Measurements from ENCODE around the gene HCRTR1.
A peak's percentile ranks its signal among the peaks of the same experiment; 100 is the strongest.

Gene HCRTR1

DNA sequence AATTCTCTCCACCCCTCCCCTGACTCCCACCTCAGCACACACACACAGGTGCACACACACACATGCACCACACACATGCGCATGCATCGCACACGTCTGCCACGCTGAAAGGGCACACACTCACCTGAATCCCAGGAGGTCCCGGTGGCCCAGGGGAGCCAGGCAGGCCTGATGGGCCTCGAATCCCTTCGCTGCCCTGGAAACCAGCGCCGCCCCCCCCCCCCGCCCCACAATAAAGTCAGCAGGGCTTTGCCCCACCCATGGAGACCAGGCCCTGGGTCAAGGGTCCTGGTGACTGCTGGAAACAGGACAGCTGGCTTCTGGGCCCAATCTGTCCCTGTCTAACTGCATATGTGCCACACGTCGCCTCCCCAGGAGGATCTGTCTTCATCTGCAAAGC, 45.0 kb downstream of the HCRTR1 start:
- no peak for DNase-seq (ENCODE audit: low read depth in 2 of 2)
- TF ChIP-seq, protein P1, sequence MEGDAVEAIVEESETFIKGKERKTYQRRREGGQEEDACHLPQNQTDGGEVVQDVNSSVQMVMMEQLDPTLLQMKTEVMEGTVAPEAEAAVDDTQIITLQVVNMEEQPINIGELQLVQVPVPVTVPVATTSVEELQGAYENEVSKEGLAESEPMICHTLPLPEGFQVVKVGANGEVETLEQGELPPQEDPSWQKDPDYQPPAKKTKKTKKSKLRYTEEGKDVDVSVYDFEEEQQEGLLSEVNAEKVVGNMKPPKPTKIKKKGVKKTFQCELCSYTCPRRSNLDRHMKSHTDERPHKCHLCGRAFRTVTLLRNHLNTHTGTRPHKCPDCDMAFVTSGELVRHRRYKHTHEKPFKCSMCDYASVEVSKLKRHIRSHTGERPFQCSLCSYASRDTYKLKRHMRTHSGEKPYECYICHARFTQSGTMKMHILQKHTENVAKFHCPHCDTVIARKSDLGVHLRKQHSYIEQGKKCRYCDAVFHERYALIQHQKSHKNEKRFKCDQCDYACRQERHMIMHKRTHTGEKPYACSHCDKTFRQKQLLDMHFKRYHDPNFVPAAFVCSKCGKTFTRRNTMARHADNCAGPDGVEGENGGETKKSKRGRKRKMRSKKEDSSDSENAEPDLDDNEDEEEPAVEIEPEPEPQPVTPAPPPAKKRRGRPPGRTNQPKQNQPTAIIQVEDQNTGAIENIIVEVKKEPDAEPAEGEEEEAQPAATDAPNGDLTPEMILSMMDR (IDR thresholded peaks at IDR 0.05; ENCODE audit: low read depth, low read length): no peak

DNA sequence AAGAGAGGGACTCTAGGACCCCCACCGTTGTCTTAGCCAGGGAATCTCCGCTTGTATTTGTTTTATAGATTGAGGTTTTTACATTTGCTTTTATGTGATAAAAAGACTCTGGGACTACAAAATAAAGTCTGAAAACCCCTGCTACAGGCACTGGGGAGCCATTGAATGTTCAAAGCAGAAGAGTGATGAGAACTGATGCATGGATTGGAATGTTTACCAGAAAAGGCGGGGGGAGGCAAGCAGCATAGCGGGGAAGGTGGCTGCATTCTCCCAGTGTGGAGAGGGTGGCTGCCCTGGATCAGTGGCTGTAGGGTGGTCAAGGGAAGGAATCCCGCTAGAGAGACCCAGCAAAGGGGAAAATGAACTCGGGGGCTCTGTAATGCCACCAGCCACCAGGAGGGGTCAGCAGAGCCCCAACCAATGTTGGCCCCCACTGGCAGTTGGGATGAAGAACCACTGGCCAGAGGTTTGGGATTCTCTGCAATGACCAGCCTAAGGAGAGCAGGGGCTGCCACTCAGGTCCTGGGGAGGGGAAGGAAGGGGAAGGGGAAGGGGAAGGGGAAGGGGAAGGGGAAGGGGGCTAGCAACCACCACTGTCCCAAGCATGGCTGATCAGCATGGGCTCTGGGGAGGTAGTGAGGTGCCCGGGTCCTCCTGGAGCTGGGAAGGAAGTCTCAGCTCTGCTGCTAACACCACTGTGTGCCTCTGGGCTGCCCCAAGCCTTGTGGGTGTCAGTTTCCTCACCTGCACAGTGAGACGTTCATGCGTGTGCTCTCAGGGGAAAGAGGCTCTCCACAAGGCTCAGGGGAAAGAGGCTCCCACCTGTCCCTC, 46.3 kb downstream of the HCRTR1 start:
- no peak overlapping the region for H3K4me3 ChIP-seq (replicated peaks in 1 of 2; ENCODE audit: low read depth in 2 of 2, low read length in 2 of 2)
- TF ChIP-seq, protein P1 (IDR thresholded peaks at IDR 0.05; ENCODE audit: low read depth, low read length): peak; percentile 93
- peak; percentile 52 to 58 for DNase-seq (ENCODE audit: low read depth in 2 of 2)

More for the DNA sequence above, 45.0 kb downstream of the HCRTR1 start:
- H3K4me3 ChIP-seq (replicated peaks in 1 of 2; ENCODE audit: low read depth in 2 of 2, low read length in 2 of 2): no peak overlapping the region

DNA sequence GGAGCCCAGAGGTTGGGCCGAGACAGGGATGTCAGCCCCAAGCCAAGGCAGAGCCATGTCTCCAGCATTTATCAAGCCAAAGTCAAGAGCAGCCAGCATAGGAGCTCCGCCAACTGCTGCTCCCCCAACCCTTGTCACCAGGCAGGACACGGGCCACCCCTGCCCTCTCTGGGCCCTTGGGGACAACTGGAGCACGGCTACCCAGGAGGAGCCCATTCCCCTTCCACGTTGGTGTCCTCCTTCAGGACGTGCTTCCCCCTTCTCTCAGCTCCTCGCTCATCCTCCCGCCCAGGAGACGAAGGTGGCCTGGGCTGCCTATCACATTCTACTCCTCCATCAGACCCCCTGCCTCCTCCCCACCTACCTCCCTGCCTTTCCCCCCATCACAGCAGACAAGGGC, 47.0 kb downstream of the HCRTR1 start:
- TF ChIP-seq, protein P1 (IDR thresholded peaks at IDR 0.05; ENCODE audit: low read depth, low read length): no peak
- H3K4me3 ChIP-seq (replicated peaks in 1 of 2; ENCODE audit: low read depth in 2 of 2, low read length in 2 of 2): no peak overlapping the region
- DNase-seq (ENCODE audit: low read depth in 2 of 2): no peak

DNA sequence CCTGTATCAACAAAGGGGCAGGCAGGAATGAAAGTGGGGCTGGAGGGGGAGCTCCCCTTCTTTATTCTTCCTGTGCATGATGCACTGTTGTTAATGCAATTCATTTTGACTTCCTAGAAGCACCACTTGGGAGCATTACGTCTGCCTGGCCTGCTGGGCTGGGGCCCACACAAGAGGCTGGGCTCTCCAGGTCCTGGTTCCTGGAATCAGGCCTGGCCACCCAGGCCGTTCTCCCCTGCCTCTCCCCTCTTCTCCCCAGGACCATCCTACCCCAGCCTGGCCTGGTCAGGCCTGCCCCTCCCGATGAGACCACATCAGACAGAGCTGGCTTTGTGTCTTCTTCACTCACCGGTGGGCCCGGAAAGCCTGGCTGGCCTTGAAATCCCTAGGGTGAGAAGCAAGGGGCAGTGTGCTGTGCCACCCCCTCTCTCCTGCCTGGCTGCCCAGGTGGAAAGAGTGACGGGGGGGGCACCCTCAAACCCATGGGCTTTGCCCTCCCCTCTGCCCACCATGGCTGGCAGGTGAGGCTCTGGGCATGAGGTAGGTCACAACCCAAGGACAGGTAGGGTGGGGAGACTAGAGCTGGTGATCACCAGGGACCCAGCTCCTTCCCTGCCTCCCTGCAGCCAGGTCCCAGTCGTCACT, 47.9 kb downstream of the HCRTR1 start:
- TF ChIP-seq, protein P1 (IDR thresholded peaks at IDR 0.05; ENCODE audit: low read depth, low read length): no peak
- DNase-seq (ENCODE audit: low read depth in 2 of 2): no peak
- no peak overlapping the region for H3K4me3 ChIP-seq (replicated peaks in 1 of 2; ENCODE audit: low read depth in 2 of 2, low read length in 2 of 2)

DNA sequence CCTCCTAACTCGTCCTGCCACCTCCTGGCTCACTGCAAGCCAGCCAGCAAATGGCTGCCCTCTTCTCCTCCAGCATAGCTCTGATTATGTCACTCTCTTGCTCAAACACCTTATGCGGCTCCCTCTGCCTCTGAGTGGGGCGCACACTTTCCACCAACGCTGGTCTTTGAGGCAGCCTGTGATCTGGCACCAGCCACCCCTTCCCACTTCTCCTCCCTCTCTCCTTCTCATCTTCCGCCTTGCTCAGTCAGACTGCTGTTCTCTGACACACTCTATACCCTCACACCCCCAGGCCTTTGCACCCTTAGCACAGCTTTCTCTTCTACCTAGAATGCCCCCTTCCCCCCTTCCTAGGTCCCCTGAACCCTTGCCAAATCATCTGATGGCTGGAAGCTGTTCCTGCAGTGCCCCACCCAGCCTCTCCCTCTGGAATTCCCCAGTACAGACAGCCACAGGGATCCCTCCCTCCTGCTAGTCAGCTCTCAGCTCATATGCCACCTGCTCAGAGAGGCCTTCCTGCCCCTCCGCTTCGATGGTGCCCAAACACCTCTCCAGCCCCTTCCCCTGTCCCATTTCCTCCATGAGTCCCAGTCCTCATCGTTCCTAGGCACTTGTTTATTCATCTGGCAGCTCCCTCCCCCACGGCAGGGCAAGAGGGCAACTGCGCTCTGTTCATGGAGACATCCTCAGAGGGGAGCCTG, 48.9 kb downstream of the HCRTR1 start:
- TF ChIP-seq, protein P1 (IDR thresholded peaks at IDR 0.05; ENCODE audit: low read depth, low read length): no peak
- no peak overlapping the region for H3K4me3 ChIP-seq (replicated peaks in 1 of 2; ENCODE audit: low read depth in 2 of 2, low read length in 2 of 2)
- peak; percentile 37 to 42 for DNase-seq (ENCODE audit: low read depth in 2 of 2)

DNA sequence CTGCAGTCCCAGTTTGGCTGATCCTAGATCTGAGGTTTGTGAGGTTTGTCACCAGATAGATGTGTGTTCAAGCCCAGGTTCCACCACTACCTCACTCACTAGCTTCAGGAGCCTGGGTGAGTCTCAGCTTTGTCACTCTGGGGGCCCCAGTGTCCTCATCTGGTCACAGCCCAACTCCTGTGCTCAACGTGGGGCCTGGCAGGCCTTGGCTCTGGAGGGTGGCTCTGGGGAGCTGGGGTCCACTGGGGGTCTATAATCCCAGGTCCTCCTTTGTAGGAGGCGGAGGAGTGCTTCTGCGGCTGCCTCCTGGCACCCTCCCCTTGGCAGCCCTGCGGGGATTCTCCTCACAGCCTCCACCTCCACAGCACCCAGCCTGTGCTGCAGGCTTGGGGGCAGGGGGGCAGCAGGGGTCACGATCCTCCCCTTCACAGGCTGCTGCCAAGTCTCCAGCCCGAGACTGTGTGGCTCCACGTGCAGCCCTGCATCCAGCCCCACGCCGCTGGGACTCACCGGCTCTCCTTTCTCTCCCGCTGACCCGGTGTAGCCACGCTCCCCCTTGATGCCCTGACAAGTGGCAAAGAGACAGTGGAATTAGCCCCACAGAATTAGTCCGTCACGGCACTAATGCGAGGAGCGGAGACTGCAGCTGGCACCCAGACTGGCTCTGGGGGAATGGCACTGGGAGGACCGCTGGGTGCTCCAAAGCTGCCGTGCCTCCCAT, 49.7 kb downstream of the HCRTR1 start:
- no peak for DNase-seq (ENCODE audit: low read depth in 2 of 2)
- no peak overlapping the region for H3K4me3 ChIP-seq (replicated peaks in 1 of 2; ENCODE audit: low read depth in 2 of 2, low read length in 2 of 2)
- TF ChIP-seq, protein P1 (IDR thresholded peaks at IDR 0.05; ENCODE audit: low read depth, low read length): no peak
